ENCODE measurements around the gene KPNA3.
A peak's percentile ranks its signal among the peaks of the same experiment; 100 is the strongest.
"Not testable (repeated sequence)": the region's sequence is repeated elsewhere in the genome, so short reads cannot be mapped to it uniquely, and the experiment has no call there.

Gene KPNA3

DNA sequence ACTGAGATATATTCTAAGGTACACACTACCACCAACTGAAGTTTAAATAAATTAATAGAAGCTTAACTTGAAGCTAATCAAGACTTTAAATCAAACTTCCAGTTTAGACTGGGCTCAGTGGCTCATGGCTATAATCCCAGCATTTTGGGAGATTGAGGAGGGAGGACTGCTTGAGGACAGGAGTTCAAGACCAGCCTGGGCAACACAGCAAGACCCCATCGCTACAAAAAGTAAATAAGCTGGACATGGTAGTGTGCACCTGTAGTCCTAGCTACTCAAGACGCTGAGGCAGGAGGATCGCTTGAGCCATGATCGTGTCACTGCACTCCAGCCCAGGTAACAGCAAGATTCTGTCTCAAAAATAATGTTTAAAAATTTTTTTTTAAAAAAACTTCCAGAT lies 8.6 kb downstream of the KPNA3 start:
- no peak overlapping the region for H3K27ac Mint-ChIP-seq
- no peaks in the 10 kb centered on the region for H3K27me3 Mint-ChIP-seq
- no peaks in the 10 kb centered on the region for H3K9me3 Mint-ChIP-seq
- peaks cover 27% of the 10 kb centered on the region for H3K36me3 Mint-ChIP-seq (ENCODE audit: low read depth)
- H3K4me1 Mint-ChIP-seq (ENCODE audit: low read depth), result peaks cover 70% of the 10 kb centered on the region
- H3K4me3 Mint-ChIP-seq, result no peak overlapping the region

DNA sequence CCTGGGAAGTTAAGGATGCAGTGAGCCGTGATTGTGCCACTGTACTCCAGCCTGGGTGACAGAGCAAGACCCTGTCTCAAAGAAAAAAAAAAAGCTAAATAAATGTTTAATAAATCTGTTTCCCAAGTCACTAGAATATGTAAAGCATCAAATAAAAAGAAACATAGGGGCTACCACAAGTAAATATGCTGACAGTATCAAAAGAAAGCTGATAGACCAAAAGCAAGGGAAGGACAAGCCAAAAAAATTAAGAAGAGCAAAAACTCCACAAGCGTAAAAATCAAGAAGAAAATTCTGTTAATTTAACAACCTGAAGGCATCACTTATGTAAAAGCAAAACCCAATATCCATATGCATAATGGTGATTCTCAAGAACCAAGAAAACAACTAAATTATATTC lies 9.7 kb downstream of the KPNA3 start:
- H3K9me3 Mint-ChIP-seq, result no peaks in the 10 kb centered on the region
- peaks cover 74% of the 10 kb centered on the region for H3K4me1 Mint-ChIP-seq (ENCODE audit: low read depth)
- no peak overlapping the region for H3K27ac Mint-ChIP-seq
- no peak overlapping the region for H3K4me3 Mint-ChIP-seq
- H3K36me3 Mint-ChIP-seq (ENCODE audit: low read depth), result peaks cover 26% of the 10 kb centered on the region
- no peaks in the 10 kb centered on the region for H3K27me3 Mint-ChIP-seq

DNA sequence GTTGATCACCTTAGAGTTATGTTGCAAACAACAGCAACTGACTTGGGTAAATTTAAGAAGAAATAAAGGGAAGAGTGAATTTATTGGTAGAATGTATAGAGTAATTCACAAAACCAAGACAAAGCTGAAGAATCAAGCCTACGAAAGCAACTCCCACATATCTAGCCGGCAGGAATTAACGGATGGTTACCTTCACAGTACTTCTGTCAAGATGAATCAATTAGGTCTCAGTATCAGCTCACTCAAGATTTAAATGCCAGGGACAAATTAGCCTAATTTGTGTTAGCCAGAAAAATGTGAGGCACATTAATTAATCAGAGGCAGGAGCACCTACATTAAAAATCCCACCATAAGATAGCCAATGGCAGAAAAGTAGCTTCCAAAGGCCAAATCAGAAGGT lies 10.7 kb downstream of the KPNA3 start:
- Mint-ChIP-seq H3K27ac (no peak overlapping the region), H3K9me3 (no peaks in the 10 kb centered on the region), H3K4me1 (ENCODE audit: low read depth) (peaks cover 75% of the 10 kb centered on the region), H3K36me3 (ENCODE audit: low read depth) (peaks cover 23% of the 10 kb centered on the region), H3K27me3 (no peaks in the 10 kb centered on the region), H3K4me3 (no peak overlapping the region)

DNA sequence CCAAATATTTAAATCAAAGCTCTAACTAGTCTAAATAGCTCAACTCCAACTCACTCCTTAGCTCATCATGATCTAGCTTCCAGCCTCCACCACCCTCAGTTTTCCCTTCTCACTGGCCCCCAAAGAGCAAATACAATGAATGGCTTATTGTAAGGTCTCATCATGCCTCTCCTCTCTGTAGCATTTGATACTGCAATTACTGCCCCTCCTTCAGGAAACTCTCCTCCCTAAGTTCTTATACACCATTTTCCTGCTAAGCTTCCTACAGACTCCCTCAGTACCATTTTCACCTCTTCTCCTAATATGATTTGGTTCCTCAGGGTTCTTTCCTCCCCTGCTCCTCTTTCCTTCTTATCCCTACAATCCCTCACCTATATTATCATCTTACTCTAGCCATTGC lies 12.8 kb downstream of the KPNA3 start:
- no peak overlapping the region for H3K4me3 Mint-ChIP-seq
- H3K9me3 Mint-ChIP-seq, result no peaks in the 10 kb centered on the region
- H3K27ac Mint-ChIP-seq, result no peak overlapping the region
- H3K4me1 Mint-ChIP-seq (ENCODE audit: low read depth), result peaks cover 64% of the 10 kb centered on the region
- no peaks in the 10 kb centered on the region for H3K27me3 Mint-ChIP-seq
- H3K36me3 Mint-ChIP-seq (ENCODE audit: low read depth), result peaks cover 11% of the 10 kb centered on the region

DNA sequence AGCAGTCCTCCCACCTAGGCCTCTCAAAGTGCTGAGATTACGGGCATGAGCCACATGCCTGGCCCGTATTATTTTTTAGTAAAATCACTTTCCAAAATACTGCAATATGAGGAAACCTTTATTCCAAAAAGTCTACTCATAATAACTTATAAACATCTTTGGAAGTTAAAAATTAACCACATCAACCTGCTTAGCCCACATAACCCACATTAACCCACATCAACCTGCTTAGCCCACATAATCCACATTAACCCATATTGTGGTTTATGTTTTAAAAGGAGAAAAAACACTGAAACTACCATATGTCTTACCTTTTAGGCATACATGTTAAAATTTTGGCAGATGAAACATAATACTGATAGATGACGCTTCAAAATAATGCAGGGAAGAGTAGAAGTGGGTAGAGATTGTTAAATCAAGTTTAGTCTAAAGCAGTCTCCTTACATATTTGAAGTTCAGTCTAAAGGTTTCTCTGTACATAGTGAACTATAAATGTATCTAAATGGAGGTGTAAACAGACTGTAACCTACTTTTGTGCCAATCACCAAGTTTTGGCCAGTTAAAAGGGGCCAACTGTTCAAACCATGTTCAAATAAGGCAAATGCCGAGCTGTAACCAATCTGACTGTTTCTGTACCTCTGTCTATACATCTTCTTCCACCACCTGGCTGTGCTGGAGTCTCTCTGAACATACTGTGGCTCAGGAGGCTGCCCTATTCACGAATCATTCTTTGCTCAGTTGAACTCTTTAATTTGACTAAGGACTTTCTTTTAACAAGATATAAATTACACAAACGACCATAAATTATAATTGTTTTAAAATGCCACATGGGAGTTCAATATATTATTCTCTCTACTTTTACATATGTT lies 14.5 kb downstream of the KPNA3 start:
- Mint-ChIP-seq H3K4me1 (ENCODE audit: low read depth) (peaks cover 54% of the 10 kb centered on the region), H3K36me3 (ENCODE audit: low read depth) (peaks cover 13% of the 10 kb centered on the region), H3K9me3 (no peaks in the 10 kb centered on the region), H3K27ac (peak overlapping the region; percentile 91), H3K27me3 (no peaks in the 10 kb centered on the region), H3K4me3 (peak overlapping the region; percentile 56)

DNA sequence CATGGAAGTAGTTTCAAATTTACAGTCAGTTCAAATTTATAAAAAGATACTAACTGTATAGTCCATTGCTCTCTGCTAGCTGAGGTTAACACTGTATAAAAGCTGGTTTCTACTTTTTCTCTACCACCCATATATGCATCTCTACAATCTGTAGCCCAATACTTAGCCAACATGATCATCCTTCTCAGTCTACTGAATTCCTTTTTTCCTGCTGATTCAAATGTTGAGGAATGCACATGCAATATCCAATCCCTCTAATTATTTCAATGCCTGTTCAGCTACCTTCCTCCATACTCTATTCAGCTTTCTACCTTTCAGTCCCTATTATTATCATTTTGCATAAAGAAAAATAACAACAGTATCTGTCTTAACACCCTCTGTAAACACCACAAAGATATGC lies 15.6 kb downstream of the KPNA3 start:
- Mint-ChIP-seq H3K27ac (no peak overlapping the region), H3K4me3 (no peak overlapping the region), H3K4me1 (ENCODE audit: low read depth) (peaks cover 56% of the 10 kb centered on the region), H3K36me3 (ENCODE audit: low read depth) (peaks cover 21% of the 10 kb centered on the region), H3K27me3 (no peaks in the 10 kb centered on the region), H3K9me3 (no peaks in the 10 kb centered on the region)

DNA sequence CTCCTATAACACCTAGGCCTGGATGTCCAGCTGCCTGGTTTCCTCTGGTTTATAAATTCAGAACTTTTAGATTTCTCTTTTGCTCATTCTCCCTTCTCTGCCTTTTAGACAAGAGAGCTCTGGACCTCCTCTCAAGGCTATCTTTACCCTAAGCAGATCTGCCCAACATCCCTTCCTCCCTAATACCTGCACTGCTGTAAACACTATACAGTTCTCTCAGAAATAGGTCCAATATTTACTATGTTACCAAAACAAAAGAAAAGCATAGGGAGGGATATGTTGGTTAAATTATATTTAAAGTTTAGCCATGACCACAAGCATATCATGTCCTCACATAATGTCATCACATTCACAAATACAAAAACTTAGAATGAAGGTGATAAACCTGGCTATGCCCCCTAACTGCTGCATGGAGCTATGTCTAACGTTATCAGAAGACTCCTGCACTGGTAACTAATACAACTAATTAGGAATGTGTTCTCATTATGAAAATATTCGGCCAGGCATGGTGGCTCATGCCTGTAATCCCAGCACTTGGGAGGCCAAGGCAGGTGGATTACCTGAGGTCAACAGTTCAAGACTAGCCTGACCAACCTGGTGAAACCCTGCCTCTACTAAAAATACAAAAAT lies 18.0 kb downstream of the KPNA3 start:
- Mint-ChIP-seq H3K36me3 (ENCODE audit: low read depth) (peaks cover 25% of the 10 kb centered on the region), H3K9me3 (no peaks in the 10 kb centered on the region), H3K27me3 (no peaks in the 10 kb centered on the region), H3K4me3 (no peak overlapping the region), H3K27ac (no peak overlapping the region), H3K4me1 (ENCODE audit: low read depth) (peaks cover 50% of the 10 kb centered on the region)

DNA sequence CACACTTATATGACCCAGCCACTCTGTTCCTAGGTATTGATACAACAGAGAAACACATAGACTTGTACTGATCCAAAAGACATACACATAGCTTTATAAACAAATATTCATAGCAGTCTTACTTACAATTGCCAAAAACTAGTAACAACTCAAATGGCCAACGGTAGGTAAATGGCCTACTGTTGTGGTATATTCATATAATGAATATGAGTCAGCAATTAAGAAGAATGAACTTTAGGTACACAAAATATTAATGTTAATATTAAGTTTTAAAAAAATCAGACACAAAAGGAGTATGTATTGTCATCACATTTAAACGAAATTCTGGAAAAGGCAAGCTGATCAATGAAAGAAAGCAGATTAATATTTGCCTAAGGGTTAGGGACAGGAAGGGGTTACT lies 19.7 kb downstream of the KPNA3 start:
- Mint-ChIP-seq H3K4me1 (ENCODE audit: low read depth) (peaks cover 49% of the 10 kb centered on the region), H3K36me3 (ENCODE audit: low read depth) (peaks cover 21% of the 10 kb centered on the region), H3K27ac (no peak overlapping the region), H3K27me3 (no peaks in the 10 kb centered on the region), H3K4me3 (no peak overlapping the region), H3K9me3 (no peaks in the 10 kb centered on the region)

DNA sequence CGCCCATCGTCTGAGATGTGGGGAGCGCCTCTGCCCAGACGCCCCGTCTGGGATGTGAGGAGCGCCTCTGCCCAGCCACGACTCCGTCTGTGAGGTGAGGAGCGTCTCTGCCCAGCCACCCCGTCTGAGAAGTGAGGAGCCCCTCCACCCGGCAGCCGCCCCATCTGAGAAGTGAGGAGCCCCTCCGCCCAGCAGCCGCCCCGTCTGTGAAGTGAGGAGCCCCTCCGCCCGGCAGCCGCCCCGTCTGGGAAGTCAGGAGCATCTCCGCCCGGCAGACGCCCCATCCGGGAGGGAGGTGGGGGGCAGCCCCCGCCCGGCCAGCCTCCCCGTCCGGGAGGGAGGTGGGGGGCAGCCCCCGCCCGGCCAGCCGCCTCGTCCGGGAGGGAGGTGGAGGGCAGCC lies 30.7 kb downstream of the KPNA3 start:
- H3K4me1 Mint-ChIP-seq (ENCODE audit: low read depth), result peaks cover 43% of the 10 kb centered on the region
- H3K9me3 Mint-ChIP-seq, H3K27me3 Mint-ChIP-seq: not testable (repeated sequence)

DNA sequence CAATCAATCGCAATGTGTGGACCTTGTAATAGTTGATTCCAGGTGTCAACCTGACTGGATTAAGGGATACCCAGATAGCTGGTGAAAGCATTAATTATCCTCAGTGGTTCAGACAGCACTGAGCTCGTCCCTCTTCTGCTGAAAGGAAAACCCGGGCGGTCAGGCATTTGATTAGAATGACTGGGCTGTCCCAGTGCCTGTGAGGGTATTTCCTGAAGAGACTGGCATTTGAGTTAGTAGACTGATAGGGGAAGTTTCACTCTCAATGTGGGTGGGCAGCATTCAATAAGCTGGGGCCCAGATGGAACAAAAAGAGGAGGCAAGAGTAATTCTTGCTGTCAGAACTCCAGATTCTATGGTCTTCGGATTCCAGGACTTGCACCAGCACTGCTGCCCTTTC lies 31.9 kb downstream of the KPNA3 start:
- Mint-ChIP-seq H3K27ac (peak overlapping the region; percentile 54), H3K27me3 (no peaks in the 10 kb centered on the region), H3K4me3 (no peak overlapping the region), H3K4me1 (ENCODE audit: low read depth) (peaks cover 43% of the 10 kb centered on the region), H3K9me3 (no peaks in the 10 kb centered on the region), H3K36me3 (ENCODE audit: low read depth) (peaks cover 30% of the 10 kb centered on the region)

More for the DNA sequence above, 30.7 kb downstream of the KPNA3 start:
- peaks cover 30% of the 10 kb centered on the region for H3K36me3 Mint-ChIP-seq (ENCODE audit: low read depth)
- not testable (repeated sequence) for H3K4me3 Mint-ChIP-seq, H3K27ac Mint-ChIP-seq

DNA sequence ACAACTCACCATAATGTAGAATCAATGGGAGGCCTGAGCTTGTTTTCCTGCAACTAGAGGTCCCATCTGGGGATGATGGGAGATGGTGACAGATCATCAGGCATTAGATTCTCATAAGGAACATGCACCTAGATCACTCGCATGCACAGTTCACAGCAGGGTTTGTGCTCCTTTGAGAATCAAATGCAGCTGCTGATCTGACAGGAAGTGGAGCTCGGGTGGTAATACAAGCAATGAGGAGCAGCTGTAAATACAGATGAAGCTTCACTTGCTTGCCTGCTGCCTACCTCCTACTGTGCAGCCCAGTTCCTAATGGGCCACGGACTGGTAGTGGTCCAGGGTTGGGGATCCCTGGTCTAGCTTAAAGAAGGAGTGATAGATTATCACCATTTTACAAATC lies 33.0 kb downstream of the KPNA3 start:
- Mint-ChIP-seq H3K27ac (peak overlapping the region; percentile 54), H3K36me3 (ENCODE audit: low read depth) (peaks cover 29% of the 10 kb centered on the region), H3K9me3 (no peaks in the 10 kb centered on the region), H3K27me3 (no peaks in the 10 kb centered on the region), H3K4me1 (ENCODE audit: low read depth) (peaks cover 48% of the 10 kb centered on the region), H3K4me3 (peak overlapping the region; percentile 21)

DNA sequence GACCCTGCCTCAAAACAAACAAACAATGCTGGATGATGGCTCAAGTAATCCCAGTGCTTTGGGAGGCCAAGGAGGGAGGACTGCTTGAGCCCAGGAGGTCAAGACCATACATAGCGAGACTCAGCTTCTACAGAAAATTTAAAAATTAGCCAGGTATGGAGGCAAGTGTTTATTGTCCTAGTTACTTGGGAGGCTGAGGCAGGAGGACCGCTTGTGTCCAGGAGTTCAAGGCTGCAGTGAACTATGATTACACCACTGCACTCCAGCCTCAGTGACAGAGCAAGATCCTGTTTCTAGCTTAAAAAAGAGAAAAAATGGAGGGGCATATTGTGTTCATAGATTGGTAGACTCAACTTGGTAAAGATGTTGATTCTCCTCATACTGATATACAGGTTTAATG lies 36.2 kb downstream of the KPNA3 start:
- H3K9me3 Mint-ChIP-seq, result no peaks in the 10 kb centered on the region
- H3K4me1 Mint-ChIP-seq (ENCODE audit: low read depth), result peaks cover 61% of the 10 kb centered on the region
- H3K4me3 Mint-ChIP-seq, result no peak overlapping the region
- no peaks in the 10 kb centered on the region for H3K27me3 Mint-ChIP-seq
- peaks cover 19% of the 10 kb centered on the region for H3K36me3 Mint-ChIP-seq (ENCODE audit: low read depth)
- H3K27ac Mint-ChIP-seq, result no peak overlapping the region

DNA sequence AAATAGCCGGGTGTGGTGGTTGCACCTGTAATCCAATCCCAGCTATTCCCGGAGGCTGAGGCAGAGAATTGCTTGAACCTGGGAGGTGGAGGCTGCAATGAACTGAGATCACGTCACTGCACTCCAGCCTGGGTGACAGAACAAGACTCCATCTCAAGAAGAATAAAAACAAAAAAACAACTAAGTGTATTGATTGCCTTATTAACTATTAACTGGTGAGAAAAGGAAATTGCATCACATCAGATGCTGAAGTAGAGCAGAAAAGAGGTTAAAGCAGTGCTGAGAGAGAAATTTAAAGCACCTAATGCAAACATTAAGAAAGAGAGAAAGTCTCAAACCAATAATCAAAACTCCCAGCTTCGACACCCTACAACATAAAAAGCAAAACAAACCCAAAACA lies 38.3 kb downstream of the KPNA3 start:
- no peak overlapping the region for H3K4me3 Mint-ChIP-seq

DNA sequence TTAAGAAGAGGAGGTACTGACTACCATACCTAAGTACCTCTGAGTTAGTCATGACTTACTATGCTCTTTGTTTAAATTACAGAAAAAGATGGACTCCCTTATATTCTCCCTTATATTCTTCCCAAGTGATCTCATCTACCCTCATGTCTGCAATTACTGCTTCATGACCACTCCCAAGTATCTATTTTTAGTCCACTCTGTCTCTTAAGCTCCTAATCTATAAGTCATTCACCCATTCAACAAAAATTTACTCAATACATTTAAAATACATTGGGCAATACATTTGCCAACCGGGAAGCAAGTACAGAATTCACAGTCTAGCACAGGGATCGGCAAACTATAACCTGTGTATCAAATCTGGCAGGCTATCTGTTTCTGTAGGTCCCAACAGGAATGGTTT lies 42.6 kb downstream of the KPNA3 start:
- Mint-ChIP-seq H3K27ac (no peak overlapping the region), H3K27me3 (no peaks in the 10 kb centered on the region), H3K4me1 (ENCODE audit: low read depth) (peaks cover 31% of the 10 kb centered on the region)

More for the DNA sequence above, 38.3 kb downstream of the KPNA3 start:
- Mint-ChIP-seq H3K27ac (no peak overlapping the region), H3K4me1 (ENCODE audit: low read depth) (peaks cover 54% of the 10 kb centered on the region), H3K9me3 (no peaks in the 10 kb centered on the region), H3K36me3 (ENCODE audit: low read depth) (peaks cover 8% of the 10 kb centered on the region), H3K27me3 (no peaks in the 10 kb centered on the region)

DNA sequence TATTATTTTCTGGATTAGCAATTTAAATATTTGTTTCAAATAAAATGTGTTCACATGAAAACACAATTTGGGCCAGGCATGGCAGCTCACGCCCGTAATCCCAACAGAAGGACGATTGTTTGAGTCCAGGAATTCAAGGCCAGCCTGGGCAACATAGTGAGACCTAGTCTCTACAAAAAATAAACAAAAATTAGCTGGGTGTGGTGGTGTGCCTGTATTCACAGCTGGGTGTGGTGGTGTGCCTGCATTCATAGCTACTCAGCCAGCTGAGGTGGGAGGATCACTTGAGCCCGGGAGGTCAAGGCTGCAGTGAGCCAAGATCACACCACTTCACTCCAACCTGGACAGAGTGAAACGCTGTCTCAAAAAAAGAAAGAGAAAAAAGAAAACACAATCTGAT lies 46.4 kb downstream of the KPNA3 start:
- peaks cover 7% of the 10 kb centered on the region for H3K4me1 Mint-ChIP-seq (ENCODE audit: low read depth)
- no peaks in the 10 kb centered on the region for H3K9me3 Mint-ChIP-seq
- H3K27me3 Mint-ChIP-seq, result no peaks in the 10 kb centered on the region
- no peak overlapping the region for H3K4me3 Mint-ChIP-seq
- H3K27ac Mint-ChIP-seq, result no peak overlapping the region
- peaks cover 38% of the 10 kb centered on the region for H3K36me3 Mint-ChIP-seq (ENCODE audit: low read depth)

More for the DNA sequence above, 42.6 kb downstream of the KPNA3 start:
- Mint-ChIP-seq H3K36me3 (ENCODE audit: low read depth) (peaks cover 19% of the 10 kb centered on the region), H3K9me3 (no peaks in the 10 kb centered on the region), H3K4me3 (no peak overlapping the region)
